Measurements from ENCODE around the gene ZNHIT1. TPM values are rescaled to one million over a fixed set of nuclear protein-coding genes. Genes with fewer than 3 reads are reported as not detected.
A peak's percentile ranks its signal among the peaks of the same experiment; 100 is the strongest.

ZNHIT1 gene
- total and polyA plus RNA-seq, 2 donors: 59.5 to 77.5 TPM

DNA sequence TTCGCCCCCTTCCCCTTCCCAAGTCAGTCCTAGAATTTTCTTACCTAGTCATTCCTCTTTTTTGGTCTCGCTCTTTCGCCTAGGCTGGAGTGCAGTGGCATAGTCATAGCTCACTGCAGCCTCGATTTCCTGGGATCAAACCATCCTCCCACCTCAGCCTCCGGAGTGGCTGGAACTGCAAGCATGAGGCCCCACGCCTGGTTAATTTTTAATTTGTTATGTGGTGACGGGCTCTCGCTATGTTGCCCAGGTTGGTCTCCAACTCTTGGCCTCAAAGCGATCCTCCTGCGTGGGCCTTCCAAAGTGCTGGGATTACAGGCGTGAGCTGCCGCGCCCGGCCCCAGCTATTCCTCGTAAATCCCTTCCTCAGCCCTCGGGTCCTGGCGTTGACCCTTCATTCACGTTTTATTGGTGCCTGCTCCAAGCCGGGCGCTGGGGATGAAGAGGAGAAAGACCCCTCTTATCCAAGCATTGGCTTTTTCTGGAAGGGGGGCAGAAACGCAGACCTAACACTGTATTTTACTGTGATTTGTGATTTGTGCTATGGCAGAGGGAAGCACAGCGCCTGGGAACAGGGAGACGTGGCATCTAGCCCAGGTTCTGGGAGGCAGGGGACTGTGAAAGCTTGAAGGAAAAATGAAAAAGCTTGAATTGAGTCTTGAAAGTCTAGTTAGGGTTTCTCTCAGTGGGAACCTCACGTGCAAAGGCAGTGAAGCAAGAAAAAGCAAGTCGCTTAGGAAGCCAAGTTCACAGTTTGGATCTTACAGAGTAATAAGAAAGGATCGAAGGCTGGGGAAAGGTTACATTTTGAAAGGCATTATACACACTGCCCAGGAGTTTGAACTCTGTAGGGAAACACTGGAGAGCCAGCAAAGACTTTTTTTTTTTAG, 516 bp downstream of the ZNHIT1 start:
- peaks cover 2% of the 10 kb centered on the region for H3K4me1 ChIP-seq (ENCODE audit: insufficient read depth)
- peak overlapping the region; percentile 84 for H3K4me3 ChIP-seq (ENCODE audit: low read depth, low read length)
- DNase-seq (ENCODE audit: extremely low spot score): no peak
- 6% methylated on average over 26 of the region's 26 CpGs for WGBS
- H3K27ac ChIP-seq (ENCODE audit: low read depth): no peak overlapping the region
- no peaks in the 10 kb centered on the region for H3K36me3 ChIP-seq (ENCODE audit: insufficient read depth)

DNA sequence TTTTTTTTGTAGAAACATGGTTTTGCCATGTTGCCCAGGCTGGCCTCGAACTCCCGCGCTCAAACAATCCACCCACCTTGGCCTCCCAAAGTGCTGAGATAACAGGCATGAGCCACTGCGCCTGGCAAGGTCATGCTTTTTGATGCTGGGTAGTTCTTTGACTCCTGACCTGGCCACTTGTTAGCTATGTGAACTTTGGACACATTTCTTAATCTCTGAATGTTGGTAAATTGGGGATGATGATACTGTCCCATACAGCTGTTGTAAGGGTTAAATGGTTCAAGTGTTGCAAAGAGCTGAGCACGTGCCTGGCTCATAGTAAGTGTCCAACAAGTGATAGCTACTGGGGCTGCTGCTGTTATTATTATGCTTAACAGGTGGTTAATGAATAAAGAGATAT, 2.3 kb downstream of the ZNHIT1 start:
- 83% methylated on average over 5 of the region's 5 CpGs for WGBS
- H3K36me3 ChIP-seq (ENCODE audit: insufficient read depth): no peaks in the 10 kb centered on the region

GRCh38 chr7:101222275-101222830, 4.4 kb downstream of the ZNHIT1 start:
- 91% methylated on average over 27 of the region's 27 CpGs for WGBS

More for the DNA sequence above, 2.3 kb downstream of the ZNHIT1 start:
- H3K4me3 ChIP-seq (ENCODE audit: low read depth, low read length): no peak overlapping the region
- DNase-seq (ENCODE audit: extremely low spot score): no peak
- H3K27ac ChIP-seq (ENCODE audit: low read depth): no peak overlapping the region
- H3K4me1 ChIP-seq (ENCODE audit: insufficient read depth): peaks cover 2% of the 10 kb centered on the region

GRCh38 chr7:101223528-101223927, 5.6 kb downstream of the ZNHIT1 start:
- H3K36me3 ChIP-seq (ENCODE audit: insufficient read depth): no peaks in the 10 kb centered on the region
- no peak overlapping the region for H3K27ac ChIP-seq (ENCODE audit: low read depth)
- 95% methylated on average over 15 of the region's 15 CpGs for WGBS
- DNase-seq (ENCODE audit: extremely low spot score): no peak
- H3K4me3 ChIP-seq (ENCODE audit: low read depth, low read length): no peak overlapping the region
- no peaks in the 10 kb centered on the region for H3K4me1 ChIP-seq (ENCODE audit: insufficient read depth)

More at GRCh38 chr7:101222275-101222830, 4.4 kb downstream of the ZNHIT1 start:
- Histone ChIP-seq H3K4me1 (ENCODE audit: insufficient read depth) (no peaks in the 10 kb centered on the region), H3K27ac (ENCODE audit: low read depth) (no peak overlapping the region), H3K36me3 (ENCODE audit: insufficient read depth) (no peaks in the 10 kb centered on the region), H3K4me3 (ENCODE audit: low read depth, low read length) (no peak overlapping the region)
- no peak for DNase-seq (ENCODE audit: extremely low spot score)

DNA sequence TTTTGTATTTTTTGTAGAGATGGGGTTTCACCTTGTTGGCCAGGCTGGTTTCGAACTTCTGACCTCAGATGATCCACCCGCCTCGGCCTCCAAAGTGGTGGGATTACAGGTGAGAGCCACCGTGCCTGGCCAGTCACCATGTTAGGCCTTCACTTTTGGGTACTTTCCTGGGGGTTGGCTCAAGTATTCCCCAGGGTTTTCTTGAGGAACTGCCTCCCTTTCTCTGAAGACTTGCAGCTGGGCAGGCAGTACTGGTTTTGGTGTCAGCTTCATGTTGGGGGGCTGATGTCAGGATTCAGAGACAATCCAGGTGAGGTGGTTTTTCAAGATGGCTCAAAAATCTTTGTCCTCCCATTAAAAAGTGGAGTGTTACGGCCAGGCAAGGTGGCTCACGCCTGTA, 7.7 kb downstream of the ZNHIT1 start:
- 96% methylated on average over 6 of the region's 6 CpGs for WGBS
- H3K4me3 ChIP-seq (ENCODE audit: low read depth, low read length): no peak overlapping the region
- H3K36me3 ChIP-seq (ENCODE audit: insufficient read depth): no peaks in the 10 kb centered on the region
- no peak overlapping the region for H3K27ac ChIP-seq (ENCODE audit: low read depth)
- H3K4me1 ChIP-seq (ENCODE audit: insufficient read depth): no peaks in the 10 kb centered on the region
- DNase-seq (ENCODE audit: extremely low spot score): no peak

GRCh38 chr7:101226721-101227120, 8.8 kb downstream of the ZNHIT1 start:
- no peaks in the 10 kb centered on the region for H3K4me1 ChIP-seq (ENCODE audit: insufficient read depth)
- no peak overlapping the region for H3K4me3 ChIP-seq (ENCODE audit: low read depth, low read length)
- no peak overlapping the region for H3K27ac ChIP-seq (ENCODE audit: low read depth)
- 77% methylated on average over 9 of the region's 9 CpGs for WGBS
- no peak for DNase-seq (ENCODE audit: extremely low spot score)
- no peaks in the 10 kb centered on the region for H3K36me3 ChIP-seq (ENCODE audit: insufficient read depth)

DNA sequence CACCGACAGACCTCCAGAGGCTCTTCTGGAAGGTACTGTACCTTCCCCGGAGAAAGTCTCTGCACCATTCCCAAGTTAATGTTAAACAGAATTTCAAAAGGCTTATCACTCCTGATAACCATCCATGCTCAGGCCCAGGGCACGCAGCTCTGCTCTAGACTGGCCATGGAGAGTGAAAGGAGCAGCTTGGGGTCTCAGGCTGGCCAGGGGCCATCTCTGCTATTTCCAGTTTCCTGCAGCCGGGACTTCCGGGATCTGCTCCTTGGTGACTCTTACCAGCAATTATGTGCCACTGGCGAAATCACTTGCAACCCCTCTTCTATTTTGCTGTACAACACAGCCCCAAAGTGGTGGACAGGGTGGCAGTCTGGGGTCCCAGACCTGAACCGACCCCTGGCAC, 13.7 kb downstream of the ZNHIT1 start:
- Histone ChIP-seq H3K27ac (ENCODE audit: low read depth) (no peak overlapping the region), H3K4me3 (ENCODE audit: low read depth, low read length) (no peak overlapping the region), H3K36me3 (ENCODE audit: insufficient read depth) (no peaks in the 10 kb centered on the region), H3K4me1 (ENCODE audit: insufficient read depth) (no peaks in the 10 kb centered on the region)
- no peak for DNase-seq (ENCODE audit: extremely low spot score)
- WGBS: 69% methylated on average over 7 of the region's 7 CpGs

DNA sequence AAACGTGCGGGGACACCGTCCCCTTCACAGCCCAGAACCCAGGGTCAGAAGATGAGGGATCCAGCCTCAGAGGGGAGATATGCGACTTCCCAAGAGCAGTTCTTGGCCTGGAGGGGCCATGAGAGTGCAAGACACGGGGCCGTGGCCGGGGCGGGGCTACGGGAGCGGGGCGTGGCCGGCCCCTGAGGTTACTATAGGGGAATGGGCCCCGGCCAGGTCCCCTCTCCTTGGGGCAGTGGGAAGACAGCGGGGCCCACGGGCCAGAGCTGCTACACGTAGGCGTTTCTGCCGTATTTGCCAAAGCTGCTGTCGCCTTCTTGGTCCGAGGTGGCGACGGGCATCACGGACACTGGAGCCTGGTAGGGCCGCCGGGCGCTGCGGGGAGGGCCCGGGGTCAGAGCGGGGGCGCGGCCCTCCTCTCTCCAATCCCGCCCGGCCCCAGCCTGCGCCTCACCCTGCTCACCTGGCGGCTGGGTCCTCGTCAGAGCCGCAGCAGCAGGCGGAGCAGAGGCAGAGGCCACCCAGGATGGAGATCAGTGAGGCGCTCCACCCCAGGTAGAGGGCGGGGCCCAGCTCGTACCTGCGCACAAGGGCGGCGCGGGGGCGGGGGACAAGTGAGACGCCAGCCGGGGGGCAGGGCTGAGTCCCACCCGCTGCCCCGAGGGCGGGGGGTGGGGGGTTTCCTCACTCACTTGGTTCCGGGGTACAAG, 14.3 kb downstream of the ZNHIT1 start:
- WGBS: 20% methylated on average over 52 of the region's 52 CpGs
- no peak overlapping the region for H3K27ac ChIP-seq (ENCODE audit: low read depth)
- peak overlapping the region; percentile 15 for H3K4me3 ChIP-seq (ENCODE audit: low read depth, low read length)

DNA sequence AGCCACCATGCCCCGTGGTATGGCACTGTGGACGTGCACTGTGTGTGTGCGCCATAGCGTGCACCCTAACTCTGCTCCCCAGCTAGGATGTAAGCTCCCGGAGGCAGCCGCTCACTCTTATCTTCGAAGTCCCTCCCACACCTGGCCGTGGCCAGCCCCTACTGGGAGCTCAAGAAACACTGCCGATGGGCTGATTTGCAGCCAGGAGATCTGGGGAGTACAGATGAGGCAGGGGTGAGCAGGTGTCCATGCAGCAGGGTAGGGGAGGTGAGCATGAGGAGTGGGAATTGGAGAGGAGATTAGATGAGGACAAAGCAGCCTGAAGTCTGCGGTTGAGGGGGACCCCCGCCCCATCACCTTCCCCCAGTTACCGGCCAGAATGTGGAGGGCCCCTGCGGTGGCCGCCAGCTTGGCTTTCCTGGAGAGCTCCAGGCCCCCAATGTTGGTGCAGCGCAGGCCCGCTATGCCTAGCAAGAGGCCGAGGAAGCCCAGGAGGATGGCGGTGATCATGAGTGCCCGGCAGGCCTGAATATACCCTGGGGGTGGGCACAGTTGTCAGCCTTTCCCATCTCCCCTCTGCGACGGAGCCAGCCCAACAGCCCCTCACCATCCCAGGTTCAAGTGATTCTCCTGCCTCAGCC, 16.1 kb downstream of the ZNHIT1 start:
- Histone ChIP-seq H3K4me1 (ENCODE audit: insufficient read depth) (no peaks in the 10 kb centered on the region), H3K36me3 (ENCODE audit: insufficient read depth) (no peaks in the 10 kb centered on the region), H3K27ac (ENCODE audit: low read depth) (no peak overlapping the region), H3K4me3 (ENCODE audit: low read depth, low read length) (no peak overlapping the region)
- DNase-seq (ENCODE audit: extremely low spot score): no peak
- 87% methylated on average over 21 of the region's 21 CpGs for WGBS

More for the DNA sequence above, 14.3 kb downstream of the ZNHIT1 start:
- no peak for DNase-seq (ENCODE audit: extremely low spot score)
- Histone ChIP-seq H3K36me3 (ENCODE audit: insufficient read depth) (no peaks in the 10 kb centered on the region), H3K4me1 (ENCODE audit: insufficient read depth) (no peaks in the 10 kb centered on the region)

DNA sequence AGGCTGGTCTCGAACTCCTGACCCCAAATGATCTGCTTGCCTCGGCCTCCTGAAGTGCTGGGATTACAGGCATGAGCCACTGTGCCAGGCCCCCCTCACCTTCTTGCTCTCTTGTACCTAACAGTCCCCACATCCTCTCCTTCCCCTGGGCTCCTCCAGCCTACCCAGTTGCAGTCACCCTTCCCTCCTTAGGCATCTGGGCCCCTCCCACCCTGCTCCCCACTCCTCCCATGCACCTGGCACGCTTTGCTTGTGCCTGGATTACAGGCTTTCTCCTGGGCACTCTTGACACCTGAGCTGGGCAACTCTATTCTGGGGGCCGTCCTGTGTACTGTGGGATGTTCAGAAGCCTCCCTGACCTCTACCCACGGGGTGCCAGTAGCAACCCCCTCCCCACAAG, 16.7 kb downstream of the ZNHIT1 start:
- 84% methylated on average over 5 of the region's 5 CpGs for WGBS
- H3K4me1 ChIP-seq (ENCODE audit: insufficient read depth): no peaks in the 10 kb centered on the region

DNA sequence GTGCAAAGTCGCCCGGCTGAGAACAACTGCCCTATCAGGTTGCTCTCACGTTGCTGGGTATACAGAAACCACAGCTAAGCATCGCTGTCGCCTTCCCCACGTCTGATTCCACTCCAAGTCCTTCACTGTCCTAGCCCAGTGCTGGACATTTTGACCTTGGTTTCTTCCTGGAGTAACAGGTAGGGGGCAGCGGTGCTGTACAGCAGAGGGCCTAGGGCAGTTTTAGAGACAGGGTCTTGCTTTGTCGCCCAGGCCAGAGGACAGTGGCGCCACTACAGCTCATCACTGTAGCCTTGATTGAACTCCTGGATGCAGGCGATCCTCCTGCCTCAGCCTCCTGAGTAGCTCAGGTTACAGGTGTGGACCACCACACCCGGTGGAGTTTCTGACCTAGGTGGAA, 17.1 kb downstream of the ZNHIT1 start:
- Histone ChIP-seq H3K4me1 (ENCODE audit: insufficient read depth) (no peaks in the 10 kb centered on the region), H3K36me3 (ENCODE audit: insufficient read depth) (no peaks in the 10 kb centered on the region), H3K4me3 (ENCODE audit: low read depth, low read length) (no peak overlapping the region), H3K27ac (ENCODE audit: low read depth) (no peak overlapping the region)
- no peak for DNase-seq (ENCODE audit: extremely low spot score)
- WGBS: 78% methylated on average over 11 of the region's 11 CpGs

More for the DNA sequence above, 16.7 kb downstream of the ZNHIT1 start:
- H3K36me3 ChIP-seq (ENCODE audit: insufficient read depth): no peaks in the 10 kb centered on the region
- H3K4me3 ChIP-seq (ENCODE audit: low read depth, low read length): no peak overlapping the region
- no peak overlapping the region for H3K27ac ChIP-seq (ENCODE audit: low read depth)
- no peak for DNase-seq (ENCODE audit: extremely low spot score)

DNA sequence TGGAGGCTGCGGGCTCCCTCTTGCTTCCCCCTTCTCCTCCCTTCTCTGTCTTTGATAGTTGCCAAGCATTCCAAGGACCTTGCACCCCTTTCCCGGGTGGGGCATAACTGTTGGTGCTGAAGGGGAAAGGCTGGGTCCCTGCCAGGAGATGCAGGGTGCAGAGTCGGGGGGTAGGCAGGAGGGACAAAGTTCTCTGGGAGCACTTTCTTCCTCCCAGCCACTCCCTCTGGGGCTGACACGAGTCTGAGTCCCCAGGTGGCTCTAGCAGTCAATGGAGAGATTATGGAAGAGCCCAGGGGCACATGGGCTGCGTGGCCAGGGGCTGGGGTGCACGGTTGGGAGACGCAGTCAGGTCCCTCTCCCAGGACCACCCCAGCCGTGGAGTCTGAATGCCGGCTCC, 17.6 kb downstream of the ZNHIT1 start:
- Histone ChIP-seq H3K36me3 (ENCODE audit: insufficient read depth) (no peaks in the 10 kb centered on the region), H3K27ac (ENCODE audit: low read depth) (no peak overlapping the region), H3K4me3 (ENCODE audit: low read depth, low read length) (no peak overlapping the region), H3K4me1 (ENCODE audit: insufficient read depth) (no peaks in the 10 kb centered on the region)
- 83% methylated on average over 9 of the region's 9 CpGs for WGBS
- no peak for DNase-seq (ENCODE audit: extremely low spot score)

GRCh38 chr7:101236292-101236835, 18.4 kb downstream of the ZNHIT1 start:
- H3K4me3 ChIP-seq (ENCODE audit: low read depth, low read length): no peak overlapping the region
- no peak for DNase-seq (ENCODE audit: extremely low spot score)
- no peaks in the 10 kb centered on the region for H3K4me1 ChIP-seq (ENCODE audit: insufficient read depth)
- no peak overlapping the region for H3K27ac ChIP-seq (ENCODE audit: low read depth)
- no peaks in the 10 kb centered on the region for H3K36me3 ChIP-seq (ENCODE audit: insufficient read depth)
- WGBS: 87% methylated on average over 21 of the region's 21 CpGs

All from urinary bladder (tissue), 4 donors.